NCI-H69 (cell line): Measurements from ENCODE around the gene PGK2.

Experiments used
- DNase-seq: peaks from one replicate; lab custom pipeline; 2025; lab: John Stamatoyannopoulos, UW

PGK2 gene

GRCh38 chr6:49787176-49787575 is at the start of gene PGK2:
Gene PGK2 (minus strand): TSS chr6:49787285. CDS start chr6:49787187, 98 bp downstream.
- peak; percentile 14 for DNase-seq

- DNase-seq, result no peak
These were observed 48.1 kb upstream of the PGK2 start for GRCh38 chr6:49835140-49835539.

GRCh38 chr6:49833386-49833785 is 46.3 kb upstream of the PGK2 start:
- no peak for DNase-seq

DNA sequence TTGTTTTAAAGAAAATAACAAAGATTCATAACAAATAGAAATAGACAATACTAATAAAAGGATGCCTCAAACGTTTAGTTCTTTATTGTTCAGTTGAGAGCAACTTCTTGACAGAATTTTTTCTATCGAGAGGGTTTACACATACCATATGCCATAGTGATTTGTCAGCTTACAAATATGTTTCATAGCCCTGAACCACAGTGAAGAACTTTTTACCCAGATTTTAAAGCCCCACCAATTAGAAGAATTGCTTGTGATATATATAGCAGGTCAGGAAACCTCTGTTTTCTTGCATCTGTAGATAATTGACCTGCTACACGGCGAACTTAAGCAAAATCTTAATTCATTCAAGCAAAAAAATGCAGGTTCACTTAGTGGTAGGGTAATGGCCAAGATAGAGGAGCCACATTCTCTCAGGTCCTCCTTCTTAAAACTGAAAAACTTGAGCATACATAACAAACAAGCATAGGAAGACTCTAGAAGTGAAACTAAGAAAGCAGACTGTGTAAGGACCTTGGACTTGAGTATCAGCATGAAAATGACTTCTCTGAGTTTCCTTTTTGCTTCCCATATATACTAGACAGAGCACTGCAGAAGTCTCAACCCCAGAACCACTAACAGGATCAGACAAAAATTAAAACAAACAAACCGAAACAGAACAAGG is 39.8 kb upstream of the PGK2 start:
- no peak for DNase-seq

DNA sequence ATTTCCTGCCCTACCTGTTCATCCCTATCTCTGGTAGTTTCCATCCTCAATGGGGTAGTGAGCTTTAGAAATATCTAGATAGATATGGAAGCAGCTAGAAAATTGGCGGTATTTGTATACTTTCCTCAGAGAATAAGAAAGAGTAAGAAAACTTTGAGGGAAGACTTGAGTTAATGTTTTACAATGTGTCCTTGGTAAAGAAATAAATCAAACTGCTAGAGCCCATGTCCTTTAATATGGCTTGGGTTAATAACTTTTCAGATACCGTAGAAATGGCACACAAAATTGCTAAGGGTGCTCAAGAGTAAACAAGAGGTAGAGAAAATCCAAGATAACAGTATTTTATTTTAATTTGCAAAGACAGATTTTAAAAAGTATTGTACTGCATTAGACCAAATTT is 28.1 kb upstream of the PGK2 start:
- no peak for DNase-seq

- DNase-seq, result no peak
These were observed 26.2 kb upstream of the PGK2 start for GRCh38 chr6:49813248-49813647.

- no peak for DNase-seq
These were observed 19.1 kb upstream of the PGK2 start for GRCh38 chr6:49806145-49806544.

- DNase-seq, result no peak
These were observed 18.2 kb upstream of the PGK2 start for GRCh38 chr6:49805246-49805645.

DNA sequence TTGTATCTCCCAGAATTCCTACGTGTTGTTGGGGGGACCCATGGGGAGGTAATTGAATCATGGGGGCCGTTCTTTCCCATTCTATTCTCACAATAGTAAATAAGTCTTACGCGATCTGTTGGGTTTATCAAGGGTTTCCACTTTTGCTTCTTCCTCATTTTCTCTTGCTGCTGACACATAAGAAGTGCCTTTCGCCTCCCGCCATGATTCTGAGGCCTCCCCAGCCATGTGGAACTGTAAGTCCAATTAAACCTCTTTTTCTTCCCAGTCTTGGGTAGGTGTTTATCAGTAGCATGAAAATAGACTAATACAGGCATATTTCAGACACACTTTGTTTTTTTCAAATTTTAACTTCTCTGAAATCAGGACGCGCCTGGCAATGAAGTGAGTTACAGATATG is 14.4 kb upstream of the PGK2 start:
- no peak for DNase-seq

GRCh38 chr6:49799090-49799489 is 12.0 kb upstream of the PGK2 start:
- no peak for DNase-seq

DNA sequence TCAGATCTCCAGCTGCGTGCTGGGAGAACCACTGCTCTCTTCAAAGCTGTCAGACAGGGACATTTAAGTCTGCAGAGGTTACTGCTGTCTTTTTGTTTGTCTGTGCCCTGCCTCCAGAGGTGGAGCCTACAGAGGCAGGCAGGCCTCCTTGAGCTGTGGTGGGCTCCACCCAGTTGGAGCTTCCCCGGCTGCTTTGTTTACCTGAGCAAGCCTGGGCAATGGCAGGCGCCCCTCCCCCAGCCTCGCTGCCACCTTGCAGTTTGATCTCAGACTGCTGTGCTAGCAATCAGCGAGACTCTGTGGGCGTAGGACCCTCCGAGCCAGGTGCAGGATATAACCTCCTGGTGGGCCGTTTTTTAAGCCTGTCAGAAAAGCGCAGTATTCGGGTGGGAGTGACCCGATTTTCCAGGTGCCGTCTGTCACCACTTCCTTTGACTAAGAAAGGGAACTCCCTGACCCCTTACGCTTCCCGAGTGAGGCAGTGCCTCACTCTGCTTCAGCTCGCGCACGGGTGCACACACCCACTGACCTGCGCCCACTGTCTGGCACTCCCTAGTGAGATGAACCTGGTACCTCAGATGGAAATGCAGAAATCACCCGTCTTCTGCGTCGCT is 9.9 kb upstream of the PGK2 start:
- peak; percentile 86 for DNase-seq

- no peak for DNase-seq
These were observed 3.3 kb upstream of the PGK2 start for GRCh38 chr6:49790341-49790740.

- DNase-seq, result no peak
These were observed 2.8 kb downstream of the PGK2 start for GRCh38 chr6:49784272-49784671.

DNA sequence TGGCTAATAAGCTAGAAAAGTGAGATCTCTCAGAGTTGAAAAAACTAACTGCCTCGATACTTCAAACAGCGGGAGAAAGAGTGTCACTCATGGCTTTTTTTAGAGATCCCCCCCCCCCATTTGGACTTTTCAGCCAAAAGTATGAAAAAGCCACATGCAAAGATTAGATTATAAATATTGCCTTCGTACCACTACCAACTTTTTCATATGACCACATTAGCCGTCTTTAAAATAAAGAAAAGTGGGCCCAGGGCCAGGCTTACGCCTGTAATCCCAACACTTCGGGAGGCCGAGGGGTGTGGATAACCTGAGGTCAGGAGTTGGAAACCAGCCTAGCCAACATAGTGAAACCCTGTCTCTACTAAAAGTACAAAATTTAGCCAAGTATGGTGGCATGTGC is 4.4 kb downstream of the PGK2 start:
- DNase-seq, result no peak

GRCh38 chr6:49782293-49782692 is 4.8 kb downstream of the PGK2 start:
- DNase-seq, result no peak

DNA sequence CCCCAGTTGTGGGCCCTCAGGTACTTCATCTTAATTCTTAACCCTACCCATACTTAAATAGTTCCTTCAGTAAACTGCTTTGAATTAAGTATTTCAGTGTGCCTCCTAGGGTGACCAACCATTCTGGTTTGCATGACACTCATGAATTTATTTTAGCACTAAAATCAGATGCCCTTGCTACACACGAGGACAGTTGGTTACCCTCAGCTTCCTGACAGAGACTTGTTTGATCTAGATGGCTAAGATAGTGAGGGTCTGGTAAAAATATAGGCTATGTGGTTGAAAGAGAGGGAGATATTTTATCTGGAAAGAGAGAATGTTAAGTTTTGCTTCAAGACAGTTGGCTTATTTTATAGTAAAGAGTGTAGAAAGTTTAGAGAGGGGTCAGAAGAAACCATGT is 10.6 kb downstream of the PGK2 start:
- DNase-seq, result no peak

DNA sequence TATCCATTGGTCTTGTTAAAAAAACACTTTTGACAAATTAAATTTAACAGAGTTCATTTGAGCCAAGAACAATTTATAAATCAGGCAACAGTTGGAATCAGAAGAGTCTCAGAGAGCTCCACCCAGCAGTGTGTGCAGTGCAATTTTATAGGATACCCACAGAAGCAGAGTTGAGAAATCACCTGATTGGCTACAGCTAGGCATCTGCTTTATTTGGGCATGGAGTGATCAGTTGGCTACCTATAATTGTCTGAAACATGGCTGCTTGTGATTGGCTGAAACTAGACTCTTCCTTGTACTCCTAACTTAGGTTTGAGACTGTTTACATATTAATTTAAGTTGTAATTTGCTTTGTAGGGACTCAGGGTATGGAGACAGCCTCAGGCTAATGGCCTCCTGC is 12.0 kb downstream of the PGK2 start:
- peak; percentile 55 for DNase-seq

GRCh38 chr6:49772285-49772684 is 14.8 kb downstream of the PGK2 start:
- DNase-seq, result no peak

GRCh38 chr6:49766762-49767161 is 20.3 kb downstream of the PGK2 start:
- DNase-seq, result no peak

GRCh38 chr6:49764571-49765236 is 22.4 kb downstream of the PGK2 start:
- DNase-seq, result peak; percentile 58

DNA sequence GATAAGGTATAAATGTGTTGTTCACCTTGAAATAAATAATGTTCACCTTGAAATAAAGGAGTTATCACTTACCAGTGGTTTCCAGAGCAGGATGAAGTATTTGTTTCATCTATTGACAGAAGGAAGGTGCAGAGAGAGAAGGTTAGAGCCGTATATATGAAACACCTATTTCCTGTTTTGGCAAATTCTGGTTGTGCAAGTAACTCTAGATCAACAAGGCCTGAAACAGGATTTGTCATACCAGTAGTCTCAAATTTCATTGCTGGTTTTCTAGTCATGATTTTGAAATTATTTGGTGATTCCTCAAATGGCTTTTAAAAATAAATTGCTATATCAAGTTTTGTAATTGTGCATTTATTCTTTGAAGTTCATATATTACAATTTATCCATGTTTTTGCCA is 42.8 kb downstream of the PGK2 start, which contains the start of gene CRISP3:
TSS of gene CRISP3 (minus strand) at position 130 of the 400 bp plus-strand sequence. CDS start at position 109, 21 bp downstream.
- DNase-seq, result peak; percentile 17

GRCh38 chr6:49743429-49743828 is 43.7 kb downstream of the PGK2 start:
- no peak for DNase-seq

DNA sequence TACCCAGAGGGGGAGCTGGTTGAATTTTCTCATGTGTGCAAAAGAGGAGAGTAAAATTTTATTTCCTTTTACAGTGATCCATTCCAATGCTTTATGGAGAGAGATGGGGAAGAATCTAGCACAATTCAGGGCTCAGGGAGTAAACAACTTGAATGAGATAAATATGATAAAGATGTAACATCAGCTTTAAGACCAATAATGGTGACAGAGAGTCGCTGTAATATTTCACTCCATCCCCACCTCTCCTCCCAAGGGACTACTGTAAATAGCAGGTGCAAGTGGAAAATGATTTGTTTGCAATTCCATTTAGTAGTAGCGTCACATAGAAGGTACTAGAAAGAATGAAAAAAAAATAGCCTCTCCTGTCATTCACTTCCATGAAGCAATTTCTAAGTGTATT is 47.7 kb downstream of the PGK2 start:
- peak; percentile 91 for DNase-seq
